SK-N-MC (cell line): ENCODE measurements around the gene TRAF3IP3.
A peak's percentile ranks its signal among the peaks of the same experiment; 100 is the strongest.

ENCODE experiments used
- DNase-seq: peaks from one replicate; pipeline ENCODE4 v3.0.0-alpha.2; 2011; ENCODE audit warnings: low read depth, low spot score
- H3K27ac ChIP-seq: fragments of 200-600 bp; sonication (generic); 2 replicates; pipeline ENCODE4 v1.5.1; 2016; ENCODE audit warnings: mixed run types
- H3K36me3 ChIP-seq: fragments of 200-600 bp; sonication (generic); 2 replicates; pipeline ENCODE4 v1.6.1; 2017; ENCODE audit warnings: antibody characterized with exemption, low read length, mixed read lengths; ENCODE audit not compliant: insufficient read depth
- H3K4me3 ChIP-seq: fragments of 200-600 bp; sonication (generic); 2 replicates; pipeline ENCODE4 v1.5.1; 2016
- H3K9ac ChIP-seq: fragments of 200-600 bp; sonication (generic); 2 replicates; pipeline ENCODE4 v1.8.0; 2017; ENCODE audit warnings: mixed run types, mixed read lengths; ENCODE audit not compliant: insufficient read length
- H3K9me3 ChIP-seq: fragments of 200-600 bp; sonication (generic); 2 replicates; pipeline ENCODE4 v1.6.1; 2017; ENCODE audit warnings: low read depth, mild to moderate bottlenecking, antibody characterized with exemption, low read length, moderate library complexity, mixed read lengths
- EZH2 ChIP-seq: fragments of 200-600 bp; sonication (generic); IDR thresholded peaks from one replicate; pipeline ENCODE4 v1.6.1; 2017; ENCODE audit warnings: antibody characterized with exemption
- FOXP2 ChIP-seq: optimal IDR thresholded peaks from 2 replicates; pipeline ENCODE3; 2011; ENCODE audit warnings: mild to moderate bottlenecking, moderate library complexity; ENCODE audit not compliant: insufficient read depth; ENCODE audit errors: extremely low read length, control extremely low read depth
- POLR2AphosphoS5 ChIP-seq: IDR thresholded peaks from 2 replicates; pipeline ENCODE4 v1.6.1; 2012; ENCODE audit warnings: mild to moderate bottlenecking, low read depth, low read length, borderline replicate concordance

Gene TRAF3IP3

DNA sequence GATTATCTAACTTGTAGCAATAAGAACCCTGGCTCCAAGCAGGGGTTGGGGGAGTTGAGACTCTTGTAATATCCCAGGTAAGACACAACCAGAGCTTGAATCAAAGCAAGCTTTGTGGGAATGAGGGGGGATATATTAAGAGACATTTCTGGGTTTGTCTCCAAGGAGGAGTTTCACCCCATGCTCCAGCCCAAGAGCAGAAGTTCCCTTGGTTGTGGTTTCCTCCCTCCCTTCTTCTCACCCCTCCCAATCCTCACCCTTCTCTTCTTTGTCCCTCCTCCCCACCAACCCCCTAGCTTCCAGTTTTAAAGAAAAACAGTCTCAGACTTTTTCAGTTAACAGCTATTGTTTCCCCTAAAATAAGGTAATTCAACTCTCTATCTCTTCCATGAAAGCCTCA is 11.9 kb downstream of the TRAF3IP3 start:
- peak overlapping the region; percentile 96 for H3K27ac ChIP-seq
- TF ChIP-seq EZH2 (no peak), POLR2AphosphoS5 (no peak), FOXP2 (no peak)
- DNase-seq: no peak
- no peak overlapping the region for H3K9ac ChIP-seq
- no peaks in the 10 kb centered on the region for H3K36me3 ChIP-seq
- no peak overlapping the region for H3K4me3 ChIP-seq
- H3K9me3 ChIP-seq: no peaks in the 10 kb centered on the region

DNA sequence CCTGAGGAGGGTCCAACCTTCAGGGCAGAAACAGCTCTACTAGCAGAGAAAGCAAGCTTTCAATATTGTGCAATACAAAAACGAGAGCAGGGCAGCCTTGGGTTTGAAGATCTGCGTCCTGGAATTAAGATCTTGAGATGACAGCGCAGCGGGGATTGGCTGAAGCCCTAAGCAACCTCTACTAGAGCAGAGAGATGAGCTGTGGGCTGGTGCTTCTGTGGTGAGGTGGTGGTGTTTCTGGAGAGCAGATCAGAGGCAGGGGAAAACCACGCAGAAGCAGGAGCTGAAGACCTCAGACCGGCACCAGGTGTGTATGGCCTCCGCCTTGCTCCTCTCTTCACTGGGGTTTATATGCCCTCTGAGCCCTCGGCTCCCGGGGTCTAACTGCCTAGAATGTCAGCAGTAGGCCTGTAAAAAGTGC is 12.5 kb downstream of the TRAF3IP3 start:
- Histone ChIP-seq H3K27ac (peak overlapping the region; percentile 96), H3K9ac (peak overlapping the region; percentile 24), H3K4me3 (peak overlapping the region; percentile 66), H3K36me3 (no peaks in the 10 kb centered on the region), H3K9me3 (no peaks in the 10 kb centered on the region)
- DNase-seq: no peak
- TF ChIP-seq EZH2 (no peak), POLR2AphosphoS5 (no peak), FOXP2 (no peak)

DNA sequence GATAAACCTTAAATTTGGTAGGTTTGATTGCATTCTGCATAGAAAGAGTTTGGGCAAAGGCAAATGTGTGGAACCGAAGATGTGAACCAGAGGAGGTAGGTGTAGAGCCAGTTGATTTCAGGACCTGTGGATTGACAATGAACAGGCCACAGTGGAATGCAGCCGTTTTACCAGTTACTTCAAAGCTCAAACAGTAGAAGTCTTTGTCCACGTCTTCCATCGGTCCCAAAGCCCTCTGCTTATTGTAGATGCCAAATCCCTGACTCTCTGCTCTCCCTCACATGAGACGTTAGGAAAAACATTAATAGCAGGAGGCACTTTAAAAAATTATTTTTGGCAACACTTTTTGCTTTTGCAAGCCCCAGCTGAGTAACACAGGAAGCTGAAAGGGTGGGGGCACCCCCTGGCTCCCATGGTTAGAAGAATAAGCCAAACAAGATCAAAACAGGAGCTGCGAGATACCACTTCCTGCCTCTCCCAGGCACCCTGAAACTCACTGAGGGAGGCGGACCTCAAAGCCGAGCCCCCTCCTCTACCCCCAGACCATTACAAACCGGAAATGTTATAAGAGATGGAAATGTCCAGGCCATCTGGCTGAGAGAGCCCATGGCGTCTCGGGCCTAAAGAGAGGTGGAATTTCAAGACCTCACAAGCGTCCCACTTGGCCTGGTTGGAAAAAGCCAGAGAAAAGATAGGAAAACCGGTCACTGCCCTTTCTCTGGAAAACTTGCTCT is 13.5 kb downstream of the TRAF3IP3 start:
- Histone ChIP-seq H3K27ac (peak overlapping the region; percentile 96), H3K9me3 (no peaks in the 10 kb centered on the region), H3K4me3 (peak overlapping the region; percentile 66), H3K36me3 (no peaks in the 10 kb centered on the region), H3K9ac (peak overlapping the region; percentile 24)
- TF ChIP-seq POLR2AphosphoS5: no peak
- TF ChIP-seq EZH2: no peak
- TF ChIP-seq FOXP2: no peak
- peak; percentile 70 for DNase-seq

DNA sequence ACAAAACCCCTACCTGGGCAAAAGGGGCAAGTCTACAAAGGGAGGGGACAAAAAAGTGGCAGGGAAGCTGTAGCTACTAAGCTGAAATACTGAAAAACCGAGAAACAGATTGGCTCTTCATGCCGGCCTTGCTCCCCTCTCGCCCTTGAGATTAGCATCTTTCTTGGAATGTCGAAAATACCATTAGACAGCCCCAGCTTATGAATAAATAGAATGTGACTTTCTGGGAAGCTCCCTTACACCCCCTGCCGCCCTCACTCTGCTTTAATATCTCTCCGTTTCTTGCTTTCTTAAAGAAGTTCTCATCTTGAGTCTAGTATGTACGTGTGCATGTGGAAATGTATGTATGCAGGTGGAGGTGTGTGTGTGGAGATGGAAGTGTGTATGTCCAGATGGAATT is 14.1 kb downstream of the TRAF3IP3 start:
- Histone ChIP-seq H3K36me3 (no peaks in the 10 kb centered on the region), H3K9me3 (no peaks in the 10 kb centered on the region), H3K9ac (peak overlapping the region; percentile 24), H3K27ac (peak overlapping the region; percentile 96), H3K4me3 (peak overlapping the region; percentile 66)
- TF ChIP-seq FOXP2 (no peak), EZH2 (no peak), POLR2AphosphoS5 (no peak)
- no peak for DNase-seq

DNA sequence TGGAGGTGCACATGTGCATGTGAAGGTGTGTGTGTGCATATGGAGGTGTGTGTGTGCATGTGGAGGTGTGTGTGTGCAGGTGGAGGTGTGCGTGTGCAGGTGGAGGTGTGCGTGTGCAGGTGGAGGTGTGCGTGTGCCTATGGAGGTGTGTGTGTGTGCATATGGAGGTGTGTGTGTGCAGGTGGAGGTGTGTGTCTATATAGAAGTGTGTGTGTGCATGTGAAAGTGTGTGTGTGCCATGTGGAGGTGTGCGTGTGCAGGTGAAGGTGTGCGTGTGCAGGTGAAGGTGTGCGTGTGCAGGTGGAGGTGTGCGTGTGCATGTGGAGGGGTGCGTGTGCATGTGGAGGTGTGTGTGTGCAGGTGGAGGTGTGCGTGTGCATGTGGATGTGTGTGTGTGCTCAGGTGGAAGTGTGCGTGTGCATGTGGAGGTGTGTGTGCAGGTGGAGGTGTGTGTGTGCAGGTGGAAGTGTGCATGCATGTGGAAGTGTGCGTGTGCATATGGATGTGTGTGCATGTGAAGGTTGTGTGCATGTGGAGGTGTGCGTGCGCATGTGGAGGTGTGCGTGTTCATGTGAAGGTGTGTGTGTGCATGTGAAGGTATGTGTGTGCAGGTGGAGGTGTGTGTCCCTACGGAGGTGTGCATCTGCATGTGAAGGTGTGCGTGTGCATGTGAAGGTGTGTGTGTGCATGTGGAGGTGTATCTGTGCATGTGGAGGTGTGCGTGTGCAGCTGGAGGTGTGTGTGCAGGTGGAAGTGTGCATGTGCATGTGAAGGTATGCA is 15.0 kb downstream of the TRAF3IP3 start:
- no peak for DNase-seq
- H3K36me3 ChIP-seq: no peaks in the 10 kb centered on the region
- no peak overlapping the region for H3K9ac ChIP-seq
- TF ChIP-seq FOXP2: no peak
- H3K9me3 ChIP-seq: no peaks in the 10 kb centered on the region
- no peak overlapping the region for H3K4me3 ChIP-seq
- no peak overlapping the region for H3K27ac ChIP-seq

DNA sequence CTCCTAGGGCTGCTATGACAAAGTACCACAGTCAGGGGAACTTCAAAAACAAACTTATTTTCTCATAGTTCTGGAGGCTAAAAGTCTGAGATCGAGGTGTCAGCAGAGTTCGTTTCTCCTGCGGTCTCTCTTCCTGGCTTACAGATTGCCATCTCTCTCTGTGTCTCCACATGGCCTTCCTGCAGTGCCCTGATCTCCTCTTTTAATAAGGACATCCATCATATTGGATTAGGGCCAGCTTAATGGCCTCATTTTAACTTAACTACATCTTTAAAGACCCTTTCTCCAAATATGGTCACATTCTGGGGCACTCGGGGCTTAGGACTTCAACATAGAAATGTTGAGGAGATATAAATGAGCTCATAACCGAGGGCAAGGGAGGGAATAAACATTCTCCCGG is 16.3 kb downstream of the TRAF3IP3 start:
- no peak for TF ChIP-seq POLR2AphosphoS5
- TF ChIP-seq EZH2: no peak
- TF ChIP-seq FOXP2: no peak
- H3K27ac ChIP-seq: peak overlapping the region; percentile 38; the same call in 1 of the 2 replicates

DNA sequence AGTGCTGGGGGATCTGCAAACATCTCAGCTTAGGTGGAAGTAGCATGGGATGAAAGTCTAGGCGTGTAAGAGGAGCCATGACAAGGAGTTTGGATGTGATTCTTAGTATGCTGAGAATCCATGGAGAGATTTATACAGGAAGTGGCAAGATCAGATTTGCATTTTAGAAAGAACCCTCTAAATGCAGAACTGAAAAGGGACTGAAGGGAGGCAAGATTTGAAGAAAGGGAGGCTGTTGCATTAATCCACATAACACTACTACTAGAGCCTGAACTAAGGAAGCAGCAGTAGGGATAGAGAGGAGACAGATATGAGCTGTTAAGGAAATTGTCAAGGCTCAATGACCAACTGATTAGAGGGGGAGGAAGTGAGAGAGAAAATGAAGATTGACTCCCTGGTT is 18.7 kb downstream of the TRAF3IP3 start:
- H3K4me3 ChIP-seq: no peak overlapping the region

More for the DNA sequence above, 16.3 kb downstream of the TRAF3IP3 start:
- no peak for DNase-seq
- Histone ChIP-seq H3K9me3 (no peaks in the 10 kb centered on the region), H3K36me3 (no peaks in the 10 kb centered on the region), H3K4me3 (no peak overlapping the region), H3K9ac (no peak overlapping the region)

DNA sequence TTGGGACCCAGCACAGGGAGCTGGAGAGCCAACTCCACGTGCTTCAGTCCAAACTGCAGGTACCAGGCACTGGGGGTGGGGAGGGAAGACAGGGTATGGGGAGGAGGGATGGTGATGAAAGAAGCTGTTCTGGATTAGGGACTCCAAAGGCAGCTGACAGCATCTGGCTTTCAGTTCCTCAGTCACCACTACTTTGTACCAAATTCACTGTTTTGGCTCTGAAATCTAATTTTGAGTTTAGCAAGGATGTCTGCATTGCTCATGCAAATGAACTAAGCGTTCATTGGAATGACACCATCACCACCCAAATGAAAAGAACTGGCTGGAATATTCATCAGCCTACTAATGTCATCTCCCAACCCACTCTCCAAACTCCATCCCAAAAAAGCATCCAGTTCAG is 19.8 kb downstream of the TRAF3IP3 start:
- H3K9me3 ChIP-seq: no peaks in the 10 kb centered on the region
- no peak overlapping the region for H3K9ac ChIP-seq
- H3K4me3 ChIP-seq: no peak overlapping the region
- no peak overlapping the region for H3K27ac ChIP-seq
- TF ChIP-seq FOXP2 (no peak), EZH2 (no peak), POLR2AphosphoS5 (no peak)
- no peaks in the 10 kb centered on the region for H3K36me3 ChIP-seq
- DNase-seq: no peak

More for the DNA sequence above, 18.7 kb downstream of the TRAF3IP3 start:
- Histone ChIP-seq H3K9ac (no peak overlapping the region), H3K27ac (peak overlapping the region; percentile 42), H3K36me3 (no peaks in the 10 kb centered on the region), H3K9me3 (no peaks in the 10 kb centered on the region)
- TF ChIP-seq POLR2AphosphoS5 (no peak), EZH2 (no peak), FOXP2 (no peak)
- DNase-seq: no peak

DNA sequence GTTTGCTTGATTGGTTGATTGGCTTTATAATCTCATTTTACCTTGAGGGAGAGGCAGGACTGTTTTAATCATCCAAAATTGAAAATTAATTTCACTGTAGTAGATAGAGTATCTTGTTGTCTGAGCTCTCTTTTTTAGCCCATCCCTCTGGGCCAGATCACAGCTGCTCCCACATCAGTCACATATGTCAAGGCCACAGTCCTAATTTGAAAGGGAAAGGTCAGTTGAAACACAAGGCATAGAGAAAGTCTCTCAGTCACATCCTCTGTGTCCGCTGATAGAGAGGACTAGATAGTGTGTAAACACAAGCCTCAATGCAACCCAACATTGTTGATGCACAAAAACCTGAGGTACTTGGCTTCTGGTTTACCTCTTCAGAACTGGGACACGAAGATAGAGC is 21.7 kb downstream of the TRAF3IP3 start:
- H3K4me3 ChIP-seq: no peak overlapping the region
- peaks cover 4% of the 10 kb centered on the region; the same call in 1 of the 2 replicates for H3K36me3 ChIP-seq
- no peak for TF ChIP-seq POLR2AphosphoS5
- no peak for TF ChIP-seq EZH2
- TF ChIP-seq FOXP2: no peak
- no peak overlapping the region for H3K9ac ChIP-seq
- DNase-seq: no peak
- no peak overlapping the region for H3K27ac ChIP-seq
- H3K9me3 ChIP-seq: no peaks in the 10 kb centered on the region
